ENCODE data around the gene GNL3. TPM values are rescaled to one million over a fixed set of nuclear protein-coding genes. Genes with fewer than 3 reads are reported as not detected.

Gene GNL3
- total and polyA plus RNA-seq, 7 experiments from 2014 or later: 60.0 to 116 (median 94.2) TPM

GRCh38 chr3:52712291-52713212, 26.7 kb downstream of the GNL3 start:
- peaks cover 0 to 16% (median 8%) of the 10 kb centered on the region in 5 donors for H3K36me3 Mint-ChIP-seq
- peaks cover 3 to 5% of the 10 kb centered on the region in 2 donors for H3K4me1 ChIP-seq (ENCODE audit: control insufficient read depth in 2 of 2, insufficient read depth in 2 of 2, low read length in 2 of 2)
- ATAC-seq (no peak), DNase-seq (no peak)
- H3K27me3 ChIP-seq (ENCODE audit: control insufficient read depth in 2 of 2, insufficient read depth in 2 of 2, low read length in 2 of 2): no peaks in the 10 kb centered on the region
- no peaks in the 10 kb centered on the region for H3K9me3 ChIP-seq (ENCODE audit: control insufficient read depth in 2 of 3, low read length in 3 of 3)
- intact Hi-C loops (cut with micrococcal nuclease): no loop called here
- ChIA-PET POLR2A (no interaction called here), CTCF (no interaction called here)
- no peaks in the 10 kb centered on the region for H3K9me3 Mint-ChIP-seq
- peaks cover 0 to 18% (median 6%) of the 10 kb centered on the region in 3 experiments for H3K36me3 ChIP-seq (ENCODE audit: control insufficient read depth in 2 of 3, insufficient read depth in 3 of 3, low read length in 3 of 3)
- H3K27ac ChIP-seq (ENCODE audit: low read depth, low read length): no peak overlapping the region
- H3K27ac Mint-ChIP-seq: peak overlapping the region in 4 of 9 donors; percentile 14 to 29 (median 24)
- H3K4me3 Mint-ChIP-seq: no peak overlapping the region
- H3K27me3 Mint-ChIP-seq: no peaks in the 10 kb centered on the region
- peaks cover 5 to 15% (median 12%) of the 10 kb centered on the region in 7 donors for H3K4me1 Mint-ChIP-seq
- no peak overlapping the region for H3K4me3 ChIP-seq (ENCODE audit: low read length)

- no peaks in the 10 kb centered on the region for H3K4me1 ChIP-seq (ENCODE audit: control insufficient read depth in 2 of 2, insufficient read depth in 2 of 2, low read length in 2 of 2)
- no peaks in the 10 kb centered on the region for H3K9me3 ChIP-seq (ENCODE audit: control insufficient read depth in 2 of 3, low read length in 3 of 3)
- DNase-seq (no peak), ATAC-seq (no peak)
- POLR2A ChIA-PET: interaction anchor here (0.6 to 1.7 kb wide), 2 partner anchors 8 to 516 kb away, joined by 3 to 8 read pairs; partner anchors contain the start of genes GLT8D1 and SPCS1
- Mint-ChIP-seq H3K27me3 (no peaks in the 10 kb centered on the region), H3K4me1 (peaks cover 2 to 12% (median 9%) of the 10 kb centered on the region in 7 donors), H3K27ac (no peak overlapping the region), H3K36me3 (peaks cover 0 to 14% (median 5%) of the 10 kb centered on the region in 5 donors), H3K4me3 (no peak overlapping the region), H3K9me3 (peaks cover 0 to 3% (median 0%) of the 10 kb centered on the region in 11 donors)
- no peak overlapping the region for H3K4me3 ChIP-seq (ENCODE audit: low read length)
- intact Hi-C loops (cut with micrococcal nuclease): no loop called here
- no peaks in the 10 kb centered on the region for H3K27me3 ChIP-seq (ENCODE audit: control insufficient read depth in 2 of 2, insufficient read depth in 2 of 2, low read length in 2 of 2)
- CTCF ChIA-PET: no interaction called here
- H3K36me3 ChIP-seq (ENCODE audit: control insufficient read depth in 2 of 3, insufficient read depth in 3 of 3, low read length in 3 of 3): peaks cover 0 to 4% (median 0%) of the 10 kb centered on the region in 3 experiments
- H3K27ac ChIP-seq (ENCODE audit: low read depth, low read length): no peak overlapping the region
These were observed 28.8 kb downstream of the GNL3 start for GRCh38 chr3:52714335-52715302.

- Mint-ChIP-seq H3K4me1 (peaks cover 13 to 22% (median 17%) of the 10 kb centered on the region in 7 donors), H3K36me3 (peaks cover 0 to 18% (median 5%) of the 10 kb centered on the region in 5 donors), H3K27ac (peak overlapping the region in 1 of 9 donors; percentile 6), H3K9me3 (peaks cover 0 to 4% (median 1%) of the 10 kb centered on the region in 11 donors), H3K27me3 (no peaks in the 10 kb centered on the region), H3K4me3 (peak overlapping the region in 1 of 10 donors; percentile 13)
- Histone ChIP-seq H3K4me1 (ENCODE audit: control insufficient read depth in 2 of 2, insufficient read depth in 2 of 2, low read length in 2 of 2) (peaks cover 0 to 11% of the 10 kb centered on the region in 2 donors), H3K27ac (ENCODE audit: low read depth, low read length) (no peak overlapping the region), H3K27me3 (ENCODE audit: control insufficient read depth in 2 of 2, insufficient read depth in 2 of 2, low read length in 2 of 2) (no peaks in the 10 kb centered on the region), H3K36me3 (ENCODE audit: control insufficient read depth in 2 of 3, insufficient read depth in 3 of 3, low read length in 3 of 3) (no peaks in the 10 kb centered on the region), H3K4me3 (ENCODE audit: low read length) (no peak overlapping the region), H3K9me3 (ENCODE audit: control insufficient read depth in 2 of 3, low read length in 3 of 3) (no peaks in the 10 kb centered on the region)
- DNase-seq (no peak), ATAC-seq (no peak)
- intact Hi-C loops (cut with micrococcal nuclease): no loop called here
- POLR2A ChIA-PET: interaction anchor here (1.7 kb wide), 1 partner anchor 10 kb away, joined by 8 read pairs; the partner anchor contains the start of genes GLT8D1 and SPCS1
- CTCF ChIA-PET: no interaction called here
These were observed 30.0 kb downstream of the GNL3 start for GRCh38 chr3:52715714-52716305.

- Histone ChIP-seq H3K9me3 (ENCODE audit: control insufficient read depth in 2 of 3, low read length in 3 of 3) (no peaks in the 10 kb centered on the region), H3K4me1 (ENCODE audit: control insufficient read depth in 2 of 2, insufficient read depth in 2 of 2, low read length in 2 of 2) (peaks cover 0 to 28% of the 10 kb centered on the region in 2 donors), H3K36me3 (ENCODE audit: control insufficient read depth in 2 of 3, insufficient read depth in 3 of 3, low read length in 3 of 3) (no peaks in the 10 kb centered on the region), H3K27ac (ENCODE audit: low read depth, low read length) (peak overlapping the region; percentile 69), H3K27me3 (ENCODE audit: control insufficient read depth in 2 of 2, insufficient read depth in 2 of 2, low read length in 2 of 2) (no peaks in the 10 kb centered on the region), H3K4me3 (ENCODE audit: low read length) (no peak overlapping the region)
- ATAC-seq (no peak), DNase-seq (no peak)
- H3K4me1 Mint-ChIP-seq: peaks cover 22 to 47% (median 34%) of the 10 kb centered on the region in 7 donors
- peaks cover 0 to 4% (median 2%) of the 10 kb centered on the region in 11 donors for H3K9me3 Mint-ChIP-seq
- peak overlapping the region in 8 of 9 donors; percentile 78 to 95 (median 89) for H3K27ac Mint-ChIP-seq
- peak overlapping the region in 5 of 10 donors; percentile 13 to 81 (median 59) for H3K4me3 Mint-ChIP-seq
- intact Hi-C loops (cut with micrococcal nuclease): loop anchor here in 1 of 2 donors (2.0 to 5.0 kb wide), 2 partner anchors 13 to 32 kb away; partner anchors contain the start of genes GNL3, PBRM1 and SPCS1
- no peaks in the 10 kb centered on the region for H3K27me3 Mint-ChIP-seq
- ChIA-PET POLR2A (interaction anchor here (0.7 to 3.1 kb wide), 3 partner anchors 13 to 35 kb away, joined by 4 to 33 read pairs (median 4); partner anchors contain the start of genes GLT8D1 and SPCS1), CTCF (no interaction called here)
- H3K36me3 Mint-ChIP-seq: peaks cover 3 to 27% (median 9%) of the 10 kb centered on the region in 5 donors
These were observed 33.8 kb downstream of the GNL3 start for GRCh38 chr3:52719618-52720017.

- POLR2A ChIA-PET: interaction anchor here (0.8 to 3.1 kb wide), 3 partner anchors 14 to 20 kb away, joined by 3 to 33 read pairs (median 7); partner anchors contain the start of genes GLT8D1 and SPCS1
- Histone ChIP-seq H3K27ac (ENCODE audit: low read depth, low read length) (peak overlapping the region; percentile 69), H3K9me3 (ENCODE audit: control insufficient read depth in 2 of 3, low read length in 3 of 3) (no peaks in the 10 kb centered on the region), H3K4me3 (ENCODE audit: low read length) (no peak overlapping the region), H3K27me3 (ENCODE audit: control insufficient read depth in 2 of 2, insufficient read depth in 2 of 2, low read length in 2 of 2) (no peaks in the 10 kb centered on the region), H3K36me3 (ENCODE audit: control insufficient read depth in 2 of 3, insufficient read depth in 3 of 3, low read length in 3 of 3) (no peaks in the 10 kb centered on the region), H3K4me1 (ENCODE audit: control insufficient read depth in 2 of 2, insufficient read depth in 2 of 2, low read length in 2 of 2) (peaks cover 0 to 28% of the 10 kb centered on the region in 2 donors)
- Mint-ChIP-seq H3K4me1 (peaks cover 18 to 47% (median 33%) of the 10 kb centered on the region in 7 donors), H3K27ac (peak overlapping the region; percentile 77 to 95 (median 92)), H3K4me3 (peak overlapping the region; percentile 51 to 81 (median 69)), H3K27me3 (no peaks in the 10 kb centered on the region), H3K9me3 (peaks cover 0 to 4% (median 2%) of the 10 kb centered on the region in 11 donors), H3K36me3 (peaks cover 3 to 30% (median 13%) of the 10 kb centered on the region in 5 donors)
- ATAC-seq: peak; percentile 86
- intact Hi-C loops (cut with micrococcal nuclease): loop anchor here in 1 of 2 donors (2.0 to 5.0 kb wide), 2 partner anchors 14 to 34 kb away; partner anchors contain the start of genes GNL3, PBRM1 and SPCS1
- DNase-seq: peak in 7 of 9 donors; percentile 47 to 69 (median 55)
- CTCF ChIA-PET: interaction anchor here (2.3 kb wide), 1 partner anchor 15 kb away, joined by 9 read pairs; the partner anchor contains the start of genes GLT8D1 and SPCS1
These were observed 35.3 kb downstream of the GNL3 start for GRCh38 chr3:52721002-52721729.

Data from naive thymus-derived CD4-positive, alpha-beta T cell (primary cell).